GM18511 (cell line): Measurements from ENCODE around the gene LRG1.
"Not testable (repeated sequence)": the region's sequence is repeated elsewhere in the genome, so short reads cannot be mapped to it uniquely, and the experiment has no call there.

Source experiments
- ATAC-seq: cut with Tn5 transposase; IDR thresholded peaks from one replicate; pipeline ENCODE4 v1.9.1; 2021; ENCODE audit warnings: mild to moderate bottlenecking, moderate library complexity; ENCODE audit not compliant: unreplicated experiment

The LRG1 gene

GRCh38 chr19:4531562-4532165 is 8.2 kb downstream of the LRG1 start:
- no peak for ATAC-seq

- no peak for ATAC-seq
Measured at GRCh38 chr19:4529924-4530522, 9.8 kb downstream of the LRG1 start.

DNA sequence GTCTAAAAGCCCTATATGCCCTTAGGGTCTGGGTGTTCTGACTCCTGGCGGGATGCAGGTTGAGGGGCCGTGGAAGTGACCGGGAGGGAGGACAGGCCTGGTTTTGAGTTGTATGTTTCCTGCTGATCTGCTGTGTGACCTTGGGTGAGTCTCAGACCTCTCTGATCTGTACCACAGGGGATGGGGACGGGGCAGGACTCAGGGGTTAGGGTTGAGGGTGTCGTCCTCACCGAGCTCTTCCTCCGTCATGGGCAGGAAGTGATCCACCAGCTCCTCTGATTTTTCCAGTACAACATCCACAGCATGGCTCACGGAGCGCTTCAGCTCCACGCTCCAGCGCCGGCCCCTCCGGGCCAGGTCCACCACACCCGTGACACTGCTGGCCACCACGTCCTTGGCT is 11.0 kb downstream of the LRG1 start:
- no peak for ATAC-seq

- ATAC-seq, result not testable (repeated sequence)
Measured at GRCh38 chr19:4527377-4527776, 12.5 kb downstream of the LRG1 start.

DNA sequence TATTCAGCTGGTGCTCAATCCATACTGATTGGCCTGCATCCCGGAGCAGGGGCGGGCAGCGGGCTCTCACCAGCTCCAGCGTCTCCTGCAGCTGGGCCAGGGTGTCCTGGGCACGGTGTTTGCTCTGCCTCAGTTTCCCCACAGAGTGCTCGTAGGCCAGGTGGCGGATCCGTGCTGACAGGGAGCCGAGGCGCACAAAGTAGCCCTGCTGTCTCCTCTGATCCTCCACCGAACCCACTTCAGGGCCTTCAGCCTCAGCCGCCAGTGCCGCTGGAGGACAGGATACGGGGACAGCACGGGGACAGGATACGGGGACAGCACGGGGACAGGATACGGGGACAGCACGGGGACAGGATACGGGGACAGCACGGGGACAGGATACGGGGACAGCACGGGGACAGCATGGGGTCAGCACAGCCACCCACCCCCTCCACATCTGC is 14.3 kb downstream of the LRG1 start:
- ATAC-seq, result no peak

- ATAC-seq, result no peak
Measured at GRCh38 chr19:4524808-4525562, 14.9 kb downstream of the LRG1 start.

- ATAC-seq, result no peak
Measured at GRCh38 chr19:4523306-4524110, 16.3 kb downstream of the LRG1 start.

GRCh38 chr19:4522291-4523002 is 17.4 kb downstream of the LRG1 start:
- ATAC-seq, result no peak

DNA sequence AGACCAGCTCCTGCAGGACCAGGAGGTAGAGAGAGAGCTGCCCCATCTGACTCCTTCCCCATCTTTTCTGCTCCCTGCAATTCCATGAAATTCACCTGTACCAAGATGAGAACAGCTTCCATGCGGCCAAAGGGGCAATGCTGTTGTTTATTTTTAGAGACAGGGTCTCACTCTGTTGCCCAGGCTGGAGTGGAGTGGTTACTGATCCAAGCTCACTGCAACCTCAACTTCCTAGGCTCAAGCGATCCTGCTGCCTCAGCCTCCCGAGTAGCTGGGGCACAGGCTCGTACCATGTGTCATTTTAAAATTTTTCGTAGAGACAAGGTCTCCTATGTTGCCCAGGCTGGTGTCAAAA is 18.0 kb downstream of the LRG1 start:
- ATAC-seq, result no peak

- no peak for ATAC-seq
Measured at GRCh38 chr19:4521170-4521887, 18.5 kb downstream of the LRG1 start.

- no peak for ATAC-seq
Measured at GRCh38 chr19:4519521-4520277, 20.1 kb downstream of the LRG1 start.

DNA sequence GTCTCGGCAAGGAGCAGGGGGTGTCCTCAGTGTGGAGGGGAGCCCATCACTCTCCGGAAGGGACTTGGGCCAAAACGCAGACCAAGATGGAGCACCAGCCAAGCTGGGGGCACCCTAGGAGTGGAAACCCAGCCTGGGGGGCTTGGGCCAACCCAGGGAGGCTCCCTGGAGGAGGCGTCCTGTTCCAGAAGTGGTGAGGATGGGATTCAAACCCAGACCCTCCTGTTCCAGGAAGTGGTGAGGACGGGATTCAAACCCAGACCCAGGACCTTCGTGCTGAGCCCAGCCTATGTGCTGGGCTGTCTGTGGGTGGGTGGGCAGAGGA is 20.7 kb downstream of the LRG1 start:
- no peak for ATAC-seq

DNA sequence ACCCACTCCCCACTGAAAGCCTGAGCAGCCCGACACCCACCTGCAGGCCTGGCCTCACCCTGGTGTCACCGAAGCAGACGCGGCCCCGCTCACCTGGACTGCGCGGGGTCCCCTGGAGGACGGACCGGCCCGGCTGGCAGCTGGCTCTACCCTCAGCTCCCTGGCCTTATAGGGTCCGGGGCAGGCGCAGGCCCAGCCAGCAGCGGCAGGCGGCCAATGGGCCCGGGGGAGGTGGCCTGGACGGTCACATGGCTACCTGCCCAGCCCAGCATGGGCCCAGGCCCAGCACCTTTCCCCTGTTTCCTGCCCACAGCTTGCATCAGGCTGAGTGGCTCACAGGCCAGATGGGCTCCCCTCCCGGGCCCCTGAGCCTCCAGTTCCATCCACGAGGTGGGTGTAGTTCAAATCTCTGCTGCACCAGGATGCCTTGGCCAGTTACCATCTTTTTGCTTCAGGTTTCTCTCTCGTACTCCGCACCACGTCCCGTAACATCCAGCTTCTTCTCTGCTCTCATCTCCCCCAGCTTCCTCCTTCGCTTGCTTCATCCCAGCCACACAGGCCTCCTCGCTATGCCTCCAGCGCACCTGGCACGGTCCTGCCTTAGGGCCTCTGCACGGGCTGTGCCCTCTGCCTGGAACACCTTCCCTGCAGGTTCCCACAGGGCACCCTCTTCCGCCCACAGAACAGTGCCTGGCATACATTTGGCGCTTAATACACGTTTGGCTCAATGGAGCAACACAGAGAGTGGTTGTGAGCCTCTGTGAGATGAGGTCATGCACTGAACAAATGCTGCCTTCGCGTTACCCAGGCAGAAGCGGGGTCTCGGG is 21.3 kb downstream of the LRG1 start, which contains the start of gene PLIN4:
Gene PLIN4, minus strand, starts transcription at position 142 of the 827 bp plus-strand sequence. CDS start 214 bp downstream, outside the sequence.
- ATAC-seq, result no peak

DNA sequence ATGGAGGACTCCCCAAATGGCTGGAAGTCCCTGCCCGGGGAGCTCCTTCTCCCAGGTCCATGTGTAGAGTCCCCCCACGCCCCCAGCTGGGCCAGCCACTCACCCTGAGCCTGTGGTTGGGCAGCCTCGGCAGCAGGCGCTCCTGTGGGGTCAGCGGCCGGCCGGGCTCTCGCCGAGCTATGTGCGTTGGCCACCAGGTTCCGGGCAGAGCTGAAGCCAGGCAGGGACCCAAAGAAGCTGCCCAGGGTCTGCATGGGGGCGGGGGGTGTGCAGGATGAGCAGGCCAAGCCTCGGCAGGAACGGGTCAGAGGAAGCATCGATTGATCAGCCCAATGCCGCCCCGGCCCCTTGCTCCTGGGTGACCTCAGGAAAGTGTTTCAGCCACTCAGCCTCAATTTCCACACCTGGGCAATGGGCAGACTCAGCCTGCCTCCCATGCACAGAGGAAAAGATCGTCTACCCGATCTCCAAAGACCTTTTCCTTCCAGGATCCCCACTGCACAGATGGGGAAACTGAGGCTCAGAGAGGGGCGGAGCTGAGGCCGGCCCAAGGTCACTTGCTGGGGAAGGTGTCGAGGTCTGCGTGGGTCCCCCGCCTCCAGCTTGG is 22.3 kb downstream of the LRG1 start:
- ATAC-seq, result no peak

- no peak for ATAC-seq
Measured at GRCh38 chr19:4516939-4517300, 22.9 kb downstream of the LRG1 start.

- ATAC-seq, result no peak
Measured at GRCh38 chr19:4516199-4516938, 23.5 kb downstream of the LRG1 start.

GRCh38 chr19:4515732-4516131 is 24.1 kb downstream of the LRG1 start:
- ATAC-seq, result no peak

- no peak for ATAC-seq
Measured at GRCh38 chr19:4513248-4513647, 26.6 kb downstream of the LRG1 start.
